K562 (cell line): ENCODE measurements around the gene MON1A. TPM values are rescaled to one million over a fixed set of nuclear protein-coding genes. Genes with fewer than 3 reads are reported as not detected.

Experiments used
- BRD9 ChIP-seq: fragments of 450-650 bp; IDR thresholded peaks from 2 replicates; pipeline ENCODE4 v1.6.1; 2018; ENCODE audit warnings: low read depth; ENCODE audit not compliant: partially characterized antibody
- CUX1 ChIP-seq: fragments of 200-800 bp; sonication (Bioruptor generic); IDR thresholded peaks from 2 replicates; pipeline ENCODE4 v1.6.1; 2016; ENCODE audit warnings: missing genetic modification characterization, missing compliant biosample characterization
- FOXM1 ChIP-seq, 2 experiments: fragments of 450-650 bp in 1 of 2; sonication (generic) in 1 of 2; formaldehyde crosslinking in 1 of 2; IDR thresholded peaks; 2 replicates each; pipeline versions ENCODE4 v1.6.1 to v1.9.0; 2017 to 2022; ENCODE audit warnings: low read depth in 2 of 2, mild to moderate bottlenecking in 2 of 2, missing genetic modification reagents in 1 of 2, moderate library complexity in 1 of 2
- GATAD2A ChIP-seq: fragments of 450-650 bp; IDR thresholded peaks from 2 replicates; pipeline ENCODE4 v1.6.1; 2017
- HOMEZ ChIP-seq: fragments of 250-450 bp; sonication (Bioruptor Pico); IDR thresholded peaks from 2 replicates; pipeline ENCODE4 v1.4.0; 2020; ENCODE audit warnings: mild to moderate bottlenecking, moderate library complexity
- KAT8 ChIP-seq: fragments of 450-650 bp; IDR thresholded peaks from 2 replicates; pipeline ENCODE4 v1.6.1; 2016; ENCODE audit warnings: low read depth, mild to moderate bottlenecking
- MNT ChIP-seq, 2 experiments: fragments of 450-650 bp; conservative IDR thresholded peaks; 2 replicates each; pipeline ENCODE4 v1.6.1; 2017; ENCODE audit warnings: mild to moderate bottlenecking in 2 of 2, moderate library complexity in 2 of 2
- ZFP91 ChIP-seq: sonication (generic); formaldehyde crosslinking; IDR thresholded peaks from 2 replicates; pipeline ENCODE4 v1.8.0; 2022; ENCODE audit warnings: mild to moderate bottlenecking, missing genetic modification reagents
- ZNF282 ChIP-seq: sonication (generic); formaldehyde crosslinking; IDR thresholded peaks from 2 replicates; pipeline ENCODE4 v1.8.1; 2023; ENCODE audit warnings: missing genetic modification reagents
- ZNF592 ChIP-seq: fragments of 450-650 bp; IDR thresholded peaks from 2 replicates; pipeline ENCODE4 v1.6.1; 2017; ENCODE audit warnings: antibody characterized with exemption, mild to moderate bottlenecking
- polyA plus RNA-seq, 8 experiments: library from polyadenylated mRNA; depleted of rRNA in 4 of 8; stranded (reverse) in 5 of 8; unstranded in 3 of 8; fragments of >200 nt; fragmentation: Nextera tagmentation in 2 of 8; fragmentation: Illumina TruSeq in 1 of 8; extraction: Ambion mirVana in 2 of 8; extraction: Trizol in 1 of 8; gene quantifications; 2 replicates each; pipeline versions ENCODE4 v1.2.1 to v1.2.3, GENCODE V29; 2011 to 2014; ENCODE audit warnings: inconsistent platforms in 1 of 8, missing spikeins in 1 of 8
- total RNA-seq, 7 experiments: library from RNA; depleted of rRNA in 6 of 7; stranded (reverse); fragments of >200 nt in 6 of 7; fragmentation: Illumina TruSeq in 2 of 7; extraction: Trizol in 2 of 7; gene quantifications; 2 replicates each; pipeline versions ENCODE4 v1.2.1 to v1.2.3, GENCODE V29; 2011 to 2021; ENCODE audit warnings: low replicate concordance in 1 of 7

MON1A gene
- total and polyA plus RNA-seq, 9 of the 15 experiments (the other 6 are each of a cell fraction or from before 2014, with no cell fraction given) = 1.1 to 13.8 (median 6.8) TPM

GRCh38 chr3:49930922-49931321 is 1.3 kb upstream of the MON1A start (continued):
- TF ChIP-seq GATAD2A (no peak), ZNF282 (CRISPR knock-in tag) (no peak), FOXM1 (IDR thresholded peaks at IDR 0.05; ENCODE audit: low read depth) (no peak), FOXM1 (CRISPR knock-in tag; IDR thresholded peaks at IDR 0.05; ENCODE audit: low read depth) (no peak), MNT (conservative IDR thresholded peaks at IDR 0.05) (no peak), BRD9 (no peak), ZNF592 (0 out of 2 replicates have a peak, but pooled peaks have one; percentile 27), KAT8 (no peak), ZFP91 (no peak), HOMEZ (no peak), CUX1 (CRISPR knock-in tag) (no peak)
